T-helper 2 cell treated with Interferon-gamma antibody and Interleukin-4, amounts not matched to agents 100 ng/mL and 5 ng/mL, for 36 hours (primary cell): ENCODE results near the gene RALB. TPM values are rescaled to one million over a fixed set of nuclear protein-coding genes. Genes with fewer than 3 reads are reported as not detected.

Experiments used
- intact Hi-C: fragments of 100-400 bp; cut with micrococcal nuclease; formaldehyde crosslinking; loops from one replicate; pipeline ENCODE4 v1.15.1; 2023
- total RNA-seq: library from RNA; stranded (reverse); gene quantifications from 2 replicates; pipeline ENCODE4 v1.2.3, GENCODE V29; 2022

Gene RALB
- total RNA-seq, 1 donor from 2014 or later: 64.4 TPM

- intact Hi-C loops: no loop called here
Observed at GRCh38 chr2:120324933-120325332, 72.3 kb downstream of the RALB start.

GRCh38 chr2:120326066-120326465 lies 73.4 kb downstream of the RALB start:
- intact Hi-C loops: no loop called here

GRCh38 chr2:120330946-120331822 lies 78.5 kb downstream of the RALB start:
- intact Hi-C loops: no loop called here

- intact Hi-C loops: no loop called here
Observed at GRCh38 chr2:120331903-120332302, 79.3 kb downstream of the RALB start.

GRCh38 chr2:120332384-120332783 lies 79.7 kb downstream of the RALB start:
- intact Hi-C loops: no loop called here

GRCh38 chr2:120334068-120334467 lies 81.4 kb downstream of the RALB start:
- intact Hi-C loops: no loop called here

- intact Hi-C loops: no loop called here
Observed at GRCh38 chr2:120336749-120337148, 84.1 kb downstream of the RALB start.

GRCh38 chr2:120338015-120338414 lies 85.4 kb downstream of the RALB start:
- intact Hi-C loops: no loop called here

- intact Hi-C loops: loop anchor here (2.0 kb wide), 1 partner anchor 95 kb away; no protein-coding TSS in a partner anchor
Observed at GRCh38 chr2:120341977-120342376, 89.3 kb downstream of the RALB start.

GRCh38 chr2:120342446-120342845 lies 89.8 kb downstream of the RALB start:
- intact Hi-C loops: loop anchor here (2.0 kb wide), 1 partner anchor 94 kb away; no protein-coding TSS in a partner anchor

- intact Hi-C loops: loop anchor here (2.0 kb wide), 1 partner anchor 94 kb away; no protein-coding TSS in a partner anchor
Observed at GRCh38 chr2:120343100-120343432, 90.4 kb downstream of the RALB start.

GRCh38 chr2:120343433-120344105 lies 90.9 kb downstream of the RALB start:
- intact Hi-C loops: loop anchor here (2.0 kb wide), 2 partner anchors 93 to 337 kb away; no protein-coding TSS in a partner anchor

Other genes with a start within 250 kb of the RALB start
- 1.4 and 1.8 TPM in 2 replicates for gene EPB41L5, start 239.8 kb upstream of the RALB start, total RNA-seq
- gene TMEM185B, start 29.5 kb upstream of the RALB start, total RNA-seq: 29.7 and 33.3 TPM in 2 replicates
- 0.09 TPM in 1 of 2 replicates, not detected in the other for gene INHBB, start 93.3 kb downstream of the RALB start, total RNA-seq